HEK293T (cell line): ENCODE measurements around the gene WNK1.

Experiments used
- ELF4 ChIP-seq: fragments of 450-650 bp; IDR thresholded peaks from 2 replicates; pipeline ENCODE4 v1.6.1; 2017; ENCODE audit warnings: antibody characterized with exemption
- FOXK2 ChIP-seq: fragments of 450-650 bp; IDR thresholded peaks from 2 replicates; pipeline ENCODE4 v1.6.1; 2016; ENCODE audit warnings: mild to moderate bottlenecking
- FOXM1 ChIP-seq: fragments of 450-650 bp; IDR thresholded peaks from 2 replicates; pipeline ENCODE4 v1.6.1; 2017; ENCODE audit warnings: mild to moderate bottlenecking, borderline replicate concordance
- HDGF ChIP-seq: fragments of 450-650 bp; IDR thresholded peaks from 2 replicates; pipeline ENCODE4 v1.6.1; 2017; ENCODE audit warnings: antibody characterized with exemption, borderline replicate concordance
- SUZ12 ChIP-seq: fragments of 450-650 bp; IDR thresholded peaks from 2 replicates; pipeline ENCODE4 v1.6.1; 2016; ENCODE audit warnings: mild to moderate bottlenecking
- TARDBP ChIP-seq: fragments of 450-650 bp; IDR thresholded peaks from 2 replicates; pipeline ENCODE4 v1.6.1; 2016

DNA sequence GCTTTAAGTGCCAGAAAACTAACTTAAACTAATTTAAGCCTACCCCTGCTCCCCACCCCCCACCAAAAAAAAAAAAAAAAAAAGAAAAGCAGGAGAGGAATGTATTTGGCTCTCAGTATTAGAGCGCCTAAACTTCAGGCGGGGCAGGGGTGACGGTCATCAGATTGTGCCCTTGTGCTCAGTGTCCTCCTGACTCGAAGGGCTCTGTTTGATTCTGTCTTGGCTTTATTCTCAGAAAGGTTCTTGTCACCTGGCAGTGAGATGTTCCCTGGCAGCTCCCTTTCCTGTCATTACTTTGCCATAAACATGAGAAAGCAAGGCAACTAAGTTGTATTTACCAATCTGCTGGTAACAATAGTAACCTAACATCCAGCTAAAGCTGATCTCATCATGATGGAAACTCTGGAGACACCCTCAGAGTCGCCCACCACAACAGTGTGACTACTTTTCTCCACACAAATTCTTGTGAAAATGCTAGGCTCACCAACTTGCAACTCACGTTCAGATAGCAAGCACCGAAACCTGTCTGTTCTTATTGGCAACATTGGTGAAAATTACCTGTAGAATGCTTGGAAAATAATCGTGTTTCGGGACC lies 39.0 kb upstream of the WNK1 start:
- TF ChIP-seq FOXM1 (no peak), HDGF (no peak), FOXK2 (no peak), TARDBP (no peak), ELF4 (no peak), SUZ12 (no peak)
